DOHH2 (cell line): ENCODE results near the gene LRRTM4.

Experiments used
- H3F3A ChIP-seq: fragments of 200-600 bp; sonication (generic), shearing (Covaris generic); 2 replicates; pipeline ENCODE4 v1.6.0; 2016; ENCODE audit warnings: antibody characterized with exemption, mild to moderate bottlenecking; ENCODE audit not compliant: control insufficient read depth, insufficient read depth
- H3K27ac ChIP-seq: fragments of 200-600 bp; sonication (generic); 2 replicates; pipeline ENCODE4 v1.5.1; 2014; ENCODE audit warnings: low read depth, mild to moderate bottlenecking, low read length, moderate library complexity
- H3K27me3 ChIP-seq: fragments of 200-600 bp; sonication (generic); 2 replicates; pipeline ENCODE4 v1.6.1; 2014; ENCODE audit warnings: mild to moderate bottlenecking, low read length, mixed read lengths; ENCODE audit not compliant: control insufficient read depth
- H3K36me3 ChIP-seq: fragments of 200-600 bp; sonication (generic); 2 replicates; pipeline ENCODE4 v1.6.1; 2014; ENCODE audit warnings: mild to moderate bottlenecking, low read length, moderate library complexity, mixed read lengths; ENCODE audit not compliant: control insufficient read depth
- H3K4me1 ChIP-seq: fragments of 200-600 bp; sonication (generic); 2 replicates; pipeline ENCODE4 v1.6.1; 2014; ENCODE audit warnings: mild to moderate bottlenecking, low read length, mixed read lengths; ENCODE audit not compliant: control insufficient read depth
- H3K4me2 ChIP-seq: fragments of 200-600 bp; sonication (generic); 2 replicates; pipeline ENCODE4 v1.6.0; 2014; ENCODE audit warnings: mild to moderate bottlenecking, low read length, moderate library complexity
- H3K4me3 ChIP-seq: fragments of 200-600 bp; sonication (generic); 2 replicates; pipeline ENCODE4 v1.5.1; 2014; ENCODE audit warnings: mild to moderate bottlenecking, low read length, mixed read lengths
- H3K79me2 ChIP-seq: fragments of 200-600 bp; sonication (generic); 2 replicates; pipeline ENCODE4 v1.6.1; 2014; ENCODE audit warnings: mild to moderate bottlenecking, low read length, mixed read lengths; ENCODE audit not compliant: control insufficient read depth
- H3K9me2 ChIP-seq: fragments of 200-600 bp; sonication (generic); replicated peaks from 2 replicates; pipeline ENCODE4 v1.6.1; 2014; ENCODE audit warnings: mild to moderate bottlenecking, low read length, mixed read lengths; ENCODE audit not compliant: control insufficient read depth
- H3K9me3 ChIP-seq: fragments of 200-600 bp; sonication (generic); 2 replicates; pipeline ENCODE4 v1.6.1; 2014; ENCODE audit warnings: antibody characterized with exemption, low read length, mixed read lengths; ENCODE audit not compliant: control insufficient read depth, insufficient read depth
- H4K20me1 ChIP-seq: fragments of 200-600 bp; sonication (generic); 2 replicates; pipeline ENCODE4 v1.6.0; 2014; ENCODE audit warnings: low read depth, mild to moderate bottlenecking, antibody characterized with exemption, low read length, moderate library complexity; ENCODE audit not compliant: control insufficient read depth, insufficient read depth
- EZH2phosphoT487 ChIP-seq: fragments of 200-600 bp; sonication (generic); IDR thresholded peaks from 2 replicates; pipeline ENCODE4 v1.6.1; 2017; ENCODE audit warnings: borderline replicate concordance, mild to moderate bottlenecking, antibody characterized with exemption, low read length, moderate library complexity, mixed read lengths
- TF ChIP-seq, protein P1 (sequence below): fragments of 200-600 bp; sonication (generic); IDR thresholded peaks from one replicate; pipeline ENCODE4 v1.5.1; 2014; ENCODE audit warnings: antibody characterized with exemption, mild to moderate bottlenecking, low read depth, low read length; ENCODE audit not compliant: poor library complexity, severe bottlenecking

Gene LRRTM4

DNA sequence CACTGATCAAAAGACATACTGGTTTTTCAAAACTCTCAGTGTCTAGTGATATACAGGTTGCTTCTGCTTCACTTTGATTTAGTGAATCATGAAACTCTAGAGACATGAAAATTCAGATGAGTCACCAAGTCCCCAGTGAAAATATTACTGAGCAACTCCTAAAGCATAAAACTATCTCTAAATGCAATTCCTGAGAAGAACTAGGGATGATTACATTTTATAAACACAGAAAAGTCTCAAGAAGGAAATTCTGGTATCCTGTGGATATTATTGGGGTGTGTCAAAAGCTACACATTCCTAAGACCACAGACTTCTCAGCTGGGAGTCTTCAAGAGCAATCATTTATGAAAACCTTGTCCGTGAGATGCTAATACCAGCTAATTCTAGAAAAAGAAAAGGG, 9.7 kb downstream of the LRRTM4 start:
- no peaks in the 10 kb centered on the region for H3K36me3 ChIP-seq
- H3K27ac ChIP-seq, result no peak overlapping the region
- H4K20me1 ChIP-seq, result no peaks in the 10 kb centered on the region
- H3K79me2 ChIP-seq, result no peaks in the 10 kb centered on the region
- H3K9me2 ChIP-seq, result no peaks in the 10 kb centered on the region; the same call in 1 of the 2 replicates
- H3K4me3 ChIP-seq, result no peak overlapping the region
- TF ChIP-seq, protein P1, sequence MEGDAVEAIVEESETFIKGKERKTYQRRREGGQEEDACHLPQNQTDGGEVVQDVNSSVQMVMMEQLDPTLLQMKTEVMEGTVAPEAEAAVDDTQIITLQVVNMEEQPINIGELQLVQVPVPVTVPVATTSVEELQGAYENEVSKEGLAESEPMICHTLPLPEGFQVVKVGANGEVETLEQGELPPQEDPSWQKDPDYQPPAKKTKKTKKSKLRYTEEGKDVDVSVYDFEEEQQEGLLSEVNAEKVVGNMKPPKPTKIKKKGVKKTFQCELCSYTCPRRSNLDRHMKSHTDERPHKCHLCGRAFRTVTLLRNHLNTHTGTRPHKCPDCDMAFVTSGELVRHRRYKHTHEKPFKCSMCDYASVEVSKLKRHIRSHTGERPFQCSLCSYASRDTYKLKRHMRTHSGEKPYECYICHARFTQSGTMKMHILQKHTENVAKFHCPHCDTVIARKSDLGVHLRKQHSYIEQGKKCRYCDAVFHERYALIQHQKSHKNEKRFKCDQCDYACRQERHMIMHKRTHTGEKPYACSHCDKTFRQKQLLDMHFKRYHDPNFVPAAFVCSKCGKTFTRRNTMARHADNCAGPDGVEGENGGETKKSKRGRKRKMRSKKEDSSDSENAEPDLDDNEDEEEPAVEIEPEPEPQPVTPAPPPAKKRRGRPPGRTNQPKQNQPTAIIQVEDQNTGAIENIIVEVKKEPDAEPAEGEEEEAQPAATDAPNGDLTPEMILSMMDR, result no peak
- no peaks in the 10 kb centered on the region for H3K4me1 ChIP-seq
- H3F3A ChIP-seq, result no peaks in the 10 kb centered on the region
- H3K27me3 ChIP-seq, result no peaks in the 10 kb centered on the region
- no peaks in the 10 kb centered on the region for H3K9me3 ChIP-seq
- H3K4me2 ChIP-seq, result no peak overlapping the region

DNA sequence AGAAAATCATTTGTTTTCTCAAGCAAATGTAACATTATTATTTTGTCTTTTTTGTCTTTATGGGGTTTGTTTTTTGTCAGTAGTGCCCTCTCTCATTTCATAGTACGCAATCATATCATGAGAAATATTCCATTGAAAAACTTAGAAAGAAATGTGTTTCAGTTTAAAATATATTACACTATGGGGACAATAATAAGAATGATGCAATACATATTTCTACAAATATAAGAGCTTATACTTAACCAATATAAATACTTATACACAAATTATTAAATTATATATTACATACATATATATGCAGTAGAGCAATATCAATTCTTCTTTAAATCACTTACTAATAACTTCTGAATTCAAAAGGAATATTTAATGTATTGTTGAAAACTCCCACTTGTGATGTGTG, 13.7 kb downstream of the LRRTM4 start:
- H3K9me3 ChIP-seq, result no peaks in the 10 kb centered on the region
- H3K79me2 ChIP-seq, result no peaks in the 10 kb centered on the region
- H3F3A ChIP-seq, result no peaks in the 10 kb centered on the region
- H3K4me1 ChIP-seq, result no peaks in the 10 kb centered on the region
- TF ChIP-seq EZH2phosphoT487, result no peak
- TF ChIP-seq, protein P1, result no peak
- H3K27ac ChIP-seq, result no peak overlapping the region
- H3K4me3 ChIP-seq, result no peak overlapping the region
- no peak overlapping the region for H3K4me2 ChIP-seq
- H3K27me3 ChIP-seq, result no peaks in the 10 kb centered on the region
- no peaks in the 10 kb centered on the region for H3K36me3 ChIP-seq
- no peaks in the 10 kb centered on the region for H3K9me2 ChIP-seq
- H4K20me1 ChIP-seq, result no peaks in the 10 kb centered on the region

DNA sequence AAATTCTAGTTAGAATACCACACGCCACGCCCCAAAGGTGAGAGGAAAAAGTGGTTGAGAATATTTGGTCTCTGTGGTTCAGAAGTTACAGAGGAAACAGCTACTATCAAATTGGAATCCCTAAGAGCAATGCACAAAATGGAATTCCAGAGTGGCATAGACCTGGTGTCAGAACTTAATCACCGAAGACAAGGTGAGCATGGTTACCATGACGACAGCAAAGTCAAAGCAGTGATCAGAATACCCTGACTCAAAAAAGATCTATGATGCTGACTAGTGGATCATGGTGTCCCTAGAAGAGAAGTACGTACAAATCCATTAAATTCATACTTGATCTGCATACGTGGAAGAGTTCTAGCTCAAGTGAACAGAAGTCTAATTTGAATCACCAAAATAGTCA, 14.5 kb downstream of the LRRTM4 start:
- H4K20me1 ChIP-seq, result no peaks in the 10 kb centered on the region
- no peaks in the 10 kb centered on the region for H3K4me1 ChIP-seq
- no peaks in the 10 kb centered on the region for H3K9me2 ChIP-seq
- H3K4me3 ChIP-seq, result no peak overlapping the region
- H3K79me2 ChIP-seq, result no peaks in the 10 kb centered on the region
- H3K9me3 ChIP-seq, result no peaks in the 10 kb centered on the region
- H3F3A ChIP-seq, result no peaks in the 10 kb centered on the region
- H3K36me3 ChIP-seq, result no peaks in the 10 kb centered on the region
- TF ChIP-seq, protein P1, result no peak
- no peak for TF ChIP-seq EZH2phosphoT487
- H3K27ac ChIP-seq, result no peak overlapping the region
- H3K27me3 ChIP-seq, result no peaks in the 10 kb centered on the region
- no peak overlapping the region for H3K4me2 ChIP-seq

DNA sequence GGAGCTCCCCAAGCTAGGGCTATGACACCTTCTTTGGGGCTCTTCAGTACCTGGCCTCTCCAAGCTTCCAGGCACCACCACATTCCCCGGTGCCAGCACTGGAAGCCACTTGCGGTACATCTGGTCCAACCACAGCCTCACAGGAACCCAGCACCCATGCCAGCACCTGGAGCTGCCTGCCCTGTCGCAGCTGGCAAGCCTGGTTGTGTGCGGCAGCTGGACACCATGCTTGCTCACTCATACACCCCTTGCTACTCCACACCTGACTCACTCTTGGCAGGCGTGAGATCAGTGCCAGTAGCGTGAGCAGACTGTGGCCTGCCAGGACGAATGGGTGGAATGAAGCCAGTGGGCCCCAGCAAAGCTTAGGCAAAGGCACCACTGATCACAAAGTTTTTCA, 34.0 kb downstream of the LRRTM4 start:
- no peaks in the 10 kb centered on the region for H3K79me2 ChIP-seq
- no peaks in the 10 kb centered on the region for H3K4me1 ChIP-seq
- no peaks in the 10 kb centered on the region for H3F3A ChIP-seq
- no peak for TF ChIP-seq EZH2phosphoT487
- TF ChIP-seq, protein P1, result no peak
- no peak overlapping the region for H3K4me3 ChIP-seq
- no peaks in the 10 kb centered on the region for H3K36me3 ChIP-seq
- no peak overlapping the region for H3K4me2 ChIP-seq
- H3K9me3 ChIP-seq, result no peaks in the 10 kb centered on the region
- no peaks in the 10 kb centered on the region for H3K27me3 ChIP-seq
- H4K20me1 ChIP-seq, result no peaks in the 10 kb centered on the region
- H3K9me2 ChIP-seq, result no peaks in the 10 kb centered on the region
- H3K27ac ChIP-seq, result no peak overlapping the region
